ENCODE results near the gene TPCN1.

TPCN1 gene

DNA sequence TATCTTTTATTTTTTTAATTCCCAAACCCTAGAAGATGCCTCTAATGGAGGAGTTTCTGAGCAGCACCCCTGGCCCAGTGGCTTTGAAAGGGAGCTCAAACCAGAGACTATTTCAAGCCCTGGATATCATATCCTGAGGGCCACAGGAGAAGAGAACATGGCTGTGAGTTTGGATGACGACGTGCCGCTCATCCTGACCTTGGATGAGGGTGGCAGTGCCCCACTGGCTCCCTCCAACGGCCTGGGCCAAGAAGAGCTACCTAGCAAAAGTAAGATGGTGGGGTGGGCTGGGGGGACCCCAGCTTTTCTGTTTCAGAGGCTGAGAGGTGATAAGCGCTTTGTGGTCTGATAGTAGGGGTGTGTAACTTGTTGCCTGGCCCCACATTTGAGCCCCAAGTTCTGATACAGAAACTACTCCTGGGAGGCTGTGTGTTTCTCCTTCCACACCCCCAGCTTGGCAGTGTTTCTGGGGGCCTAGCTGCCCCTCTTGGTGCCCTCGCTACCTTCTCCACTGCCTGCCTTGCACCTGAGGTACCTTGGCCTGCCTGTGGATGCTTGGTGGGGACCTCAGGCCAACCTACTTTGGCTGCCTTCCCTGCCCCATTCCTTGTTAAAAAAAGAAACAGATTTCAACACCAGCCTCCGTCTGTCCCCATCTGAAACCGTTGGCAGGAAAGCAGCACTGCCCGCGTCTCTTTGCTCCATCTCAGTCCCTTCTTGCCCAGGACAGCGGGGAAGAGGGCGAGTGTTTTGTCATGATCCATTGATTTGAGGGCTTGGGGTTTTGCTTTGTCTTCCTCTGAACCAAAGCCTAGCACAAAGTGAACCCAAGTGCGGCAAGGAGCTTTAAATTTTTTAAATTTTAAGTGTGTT is 5.7 kb downstream of the TPCN1 start:
- DNase-seq, result no peak

DNA sequence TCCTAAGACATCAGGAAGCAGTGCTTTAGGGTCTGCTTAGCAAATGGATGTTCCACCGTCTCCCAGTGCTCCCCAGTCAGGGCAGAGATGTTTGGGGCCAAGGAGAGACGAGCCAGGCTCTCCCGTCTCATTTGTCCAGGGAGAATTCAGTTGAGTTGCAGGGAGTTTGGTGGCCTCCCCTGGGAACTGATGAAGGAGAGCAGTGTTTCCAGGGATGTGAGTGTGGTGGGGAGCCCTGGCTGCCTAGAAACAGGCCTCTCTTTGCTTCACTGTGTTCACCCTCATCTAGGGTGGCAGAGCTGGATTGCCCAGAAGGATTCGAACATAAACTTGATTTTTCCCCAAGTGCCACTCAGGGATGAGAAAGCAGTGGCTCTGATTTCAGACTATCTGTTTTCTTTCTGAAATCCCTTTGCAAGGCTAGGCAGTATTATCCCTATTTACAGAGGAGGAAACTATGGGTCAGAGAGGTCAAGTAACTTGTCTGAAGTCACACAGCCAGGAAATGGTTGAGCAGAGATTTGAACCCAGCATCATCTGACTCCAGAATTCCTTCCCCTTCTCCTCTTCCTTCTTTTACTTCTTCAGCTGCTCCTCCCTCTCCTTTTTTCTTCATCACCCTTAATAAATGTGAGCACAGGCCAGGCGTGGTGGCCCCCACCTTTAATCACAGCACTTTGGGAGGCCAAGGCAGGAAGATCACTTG is 6.6 kb downstream of the TPCN1 start:
- no peak for DNase-seq

DNA sequence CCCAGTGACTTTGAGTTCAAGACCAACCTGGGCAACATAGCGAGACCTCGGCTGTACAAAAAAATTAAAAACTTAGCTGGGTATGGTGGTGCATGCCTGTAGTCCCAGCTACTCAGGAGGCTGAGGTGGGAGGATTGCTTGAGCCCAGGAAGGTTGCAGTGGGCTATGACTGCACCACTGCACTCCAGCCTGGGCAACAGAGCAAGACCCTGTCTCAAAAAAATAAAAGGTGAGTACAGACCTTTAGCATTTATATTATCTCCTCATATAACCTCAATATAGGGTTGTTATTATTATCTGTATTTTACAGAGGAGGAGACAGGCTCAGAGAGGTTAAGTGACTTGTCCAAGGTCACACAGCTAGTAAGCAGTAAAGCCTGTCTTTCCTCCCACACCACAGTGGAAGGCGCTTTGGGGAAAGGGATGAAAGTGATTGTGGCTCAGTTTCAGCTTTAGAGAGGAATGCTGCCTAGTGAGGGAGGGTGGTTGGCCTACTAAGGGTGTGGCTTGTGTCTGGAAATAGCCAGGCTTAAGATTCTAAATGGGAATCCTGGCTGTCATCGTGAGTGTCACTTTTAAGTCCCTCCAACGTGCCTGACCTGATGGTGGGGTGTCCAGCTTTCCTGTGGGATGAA is 7.2 kb downstream of the TPCN1 start:
- no peak for DNase-seq

DNA sequence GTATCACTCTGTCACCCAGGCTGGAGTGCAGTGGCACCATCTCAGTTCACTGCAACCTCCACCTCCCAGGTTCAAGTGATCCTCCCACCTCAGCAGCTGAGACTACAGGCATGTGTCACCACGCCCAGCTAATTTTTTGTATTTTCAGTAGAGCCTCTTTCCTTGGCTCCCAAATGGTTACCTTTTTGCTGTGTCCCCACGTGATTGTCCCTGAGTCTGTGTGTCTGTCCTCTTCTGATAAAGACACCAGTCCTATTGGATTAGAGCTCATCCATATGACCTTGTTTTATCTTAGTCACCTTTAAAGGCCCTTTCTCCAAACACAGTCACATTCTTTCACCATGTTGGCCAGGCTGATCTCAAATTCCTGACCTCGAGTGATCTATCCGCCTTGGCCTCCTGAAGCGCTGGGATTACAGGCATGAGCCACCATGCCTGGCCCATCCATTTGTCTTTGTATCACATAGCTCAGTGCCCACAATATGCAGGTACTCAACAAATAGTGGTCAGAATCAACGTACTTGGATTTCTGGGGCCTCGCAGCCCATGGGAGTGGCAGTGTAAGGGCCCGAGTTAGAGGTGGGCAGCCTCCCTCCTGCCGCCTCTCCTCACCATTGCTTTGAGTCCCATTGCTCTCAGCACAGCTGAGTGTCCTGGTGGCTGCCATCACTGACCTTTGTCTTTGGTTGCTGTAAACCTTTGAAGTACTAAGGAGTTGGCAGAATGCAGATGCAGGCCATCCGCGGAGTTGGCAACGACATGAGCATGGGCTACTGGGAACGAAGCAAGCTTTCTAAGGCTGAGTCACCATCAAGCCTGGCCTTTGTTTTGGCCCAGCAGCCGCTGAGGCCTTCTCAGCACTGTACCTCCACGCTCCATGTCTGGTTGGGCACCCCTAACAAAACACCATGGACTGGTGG is 9.3 kb downstream of the TPCN1 start:
- DNase-seq, result no peak

DNA sequence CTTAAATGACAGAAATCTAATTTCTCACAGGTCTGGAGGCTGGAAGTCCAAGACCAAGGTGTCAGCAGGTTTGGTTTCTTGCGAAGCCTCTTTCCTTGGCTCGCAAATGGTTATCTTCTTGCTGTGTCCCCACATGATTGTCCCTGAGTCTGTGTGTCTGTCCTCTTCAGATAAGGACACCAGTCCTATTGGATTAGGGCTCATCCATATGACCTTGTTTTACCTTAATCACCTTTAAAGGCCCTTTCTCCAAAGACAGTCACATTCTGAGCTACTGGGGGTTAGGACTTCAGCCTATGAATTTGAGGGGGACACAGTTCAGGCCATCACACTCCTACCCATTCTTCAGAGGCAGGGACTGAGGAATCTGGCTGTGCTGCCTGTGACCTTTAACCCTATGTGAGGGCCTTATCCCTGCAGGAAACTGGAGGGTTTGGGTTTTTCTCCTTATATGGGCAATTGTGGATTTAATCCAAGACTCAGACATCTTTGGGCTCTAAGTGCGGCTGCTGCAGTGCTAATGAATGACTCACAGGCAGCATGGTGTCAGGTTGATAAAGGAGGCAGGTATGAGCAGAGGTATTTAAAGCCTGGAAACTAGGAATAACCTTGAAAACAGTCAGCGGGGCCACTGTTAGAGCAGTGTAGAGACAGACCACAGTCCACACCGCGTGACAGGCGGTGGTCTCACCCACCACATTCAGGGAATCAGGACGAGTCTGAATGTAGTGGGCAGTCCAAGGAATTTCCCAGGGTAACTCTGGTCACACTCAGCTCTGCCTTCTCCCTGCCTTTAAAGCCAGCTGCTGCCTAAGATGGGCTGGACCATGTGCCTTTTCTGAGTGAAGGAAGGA is 10.2 kb downstream of the TPCN1 start:
- no peak for DNase-seq

DNA sequence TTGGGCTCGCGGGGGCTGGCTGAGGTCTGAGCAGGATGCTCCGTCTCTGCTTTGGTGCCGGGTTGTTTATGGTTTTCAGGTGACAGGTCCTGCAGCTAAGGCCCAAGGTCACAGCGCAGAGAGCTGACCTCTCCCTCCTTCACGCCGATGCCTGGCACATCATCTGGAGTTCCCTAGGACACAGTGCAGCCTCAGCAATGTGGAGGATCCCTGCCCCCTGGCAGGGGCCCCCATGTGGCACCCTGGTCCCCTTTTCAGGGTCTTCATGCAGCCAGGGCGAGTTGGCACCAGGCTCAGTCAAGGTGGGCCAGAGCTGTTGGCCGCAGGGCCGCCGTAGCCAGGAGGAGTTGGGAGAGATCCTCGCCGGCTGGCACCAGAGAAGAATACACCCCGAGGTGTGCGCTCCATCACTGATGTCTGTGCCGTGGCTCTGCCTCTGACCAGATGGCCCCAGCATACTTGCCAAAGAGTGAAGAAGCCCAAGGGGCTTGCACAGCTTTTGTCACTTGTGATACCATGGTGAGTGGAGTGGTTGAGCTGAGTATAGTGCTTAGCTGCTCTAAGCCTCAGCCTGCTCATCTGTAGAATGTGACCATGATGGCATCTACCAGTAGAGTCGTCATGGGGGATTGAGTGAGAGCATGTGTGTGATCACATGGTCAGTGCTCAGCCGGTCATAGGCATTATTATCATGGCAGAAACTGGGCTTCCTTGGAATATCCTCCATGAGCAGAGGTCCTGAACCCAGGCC is 11.0 kb downstream of the TPCN1 start:
- no peak for DNase-seq

DNA sequence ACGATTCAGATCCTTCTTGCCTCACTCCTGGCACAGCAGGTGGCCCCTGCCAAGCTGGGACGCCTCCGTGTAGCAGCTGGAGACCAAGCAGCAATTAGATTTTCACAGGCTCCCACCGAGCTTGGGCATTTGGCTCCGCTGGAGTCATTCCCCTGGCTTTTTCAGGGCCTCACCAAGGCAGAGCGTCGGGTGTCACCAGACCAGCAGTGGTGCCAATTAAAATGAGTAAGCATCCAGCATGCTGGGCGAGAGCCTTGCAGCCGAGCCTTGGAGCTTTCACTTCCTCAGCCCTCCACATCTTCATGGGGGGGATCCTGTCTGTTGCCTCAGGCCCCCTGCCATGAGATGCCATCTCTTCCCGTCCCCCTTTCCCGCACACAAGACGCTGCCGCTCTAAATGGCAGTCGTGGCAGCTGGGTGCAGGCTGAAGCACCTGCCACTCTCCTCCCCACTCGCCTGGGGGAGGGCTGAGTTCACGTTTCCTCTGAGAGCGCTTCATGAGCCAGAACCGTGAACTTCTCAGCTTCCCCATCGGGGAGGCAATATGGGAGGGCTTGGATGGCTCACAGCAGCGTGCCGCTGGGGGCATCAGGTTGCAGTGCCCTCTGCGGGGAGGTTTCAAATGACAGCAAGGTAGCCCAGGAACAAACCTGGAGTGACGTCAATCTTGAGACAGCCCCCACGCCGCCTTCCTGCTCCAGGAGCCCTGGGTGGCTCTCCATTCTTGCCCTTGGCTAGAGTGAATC is 11.7 kb downstream of the TPCN1 start:
- peak; percentile 58 for DNase-seq

DNA sequence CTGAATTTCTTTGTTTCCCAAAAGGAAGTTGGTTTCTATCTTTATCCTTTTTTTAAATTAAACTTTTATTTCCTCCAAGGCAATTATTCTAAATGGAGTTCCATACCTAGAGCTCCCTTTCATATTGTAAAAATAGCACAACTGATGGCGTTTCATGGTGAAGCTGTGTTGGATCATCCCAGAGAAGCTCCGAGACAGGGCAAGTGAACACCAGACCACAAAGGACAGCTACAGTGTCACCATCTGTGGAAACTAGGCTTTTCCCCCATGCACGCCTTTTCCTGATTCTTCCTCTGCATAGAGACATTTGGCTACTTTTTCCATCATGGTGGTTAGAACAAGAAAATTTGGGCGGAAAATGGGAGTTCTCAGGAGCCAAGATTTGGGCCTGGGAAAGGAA is 12.7 kb downstream of the TPCN1 start:
- DNase-seq, result no peak

DNA sequence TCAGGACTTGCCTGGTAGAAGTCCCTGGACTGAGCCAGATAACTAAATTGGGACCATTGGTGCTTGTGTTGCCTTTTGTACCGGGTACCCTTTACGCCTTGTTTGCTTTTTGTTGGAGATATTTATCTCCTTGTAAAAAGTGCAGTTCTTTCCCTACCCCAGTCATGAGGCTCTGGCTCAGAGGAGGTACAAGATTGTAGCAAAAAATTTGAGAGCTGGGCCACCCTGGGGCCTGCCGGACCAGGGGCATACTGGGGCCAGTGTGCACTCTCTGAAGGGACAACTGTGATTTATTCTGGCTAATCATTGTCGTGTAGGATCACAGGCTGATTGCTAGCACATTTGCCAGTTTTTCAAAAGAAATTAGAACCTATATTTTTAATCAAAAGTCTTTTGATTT is 13.2 kb downstream of the TPCN1 start:
- no peak for DNase-seq

DNA sequence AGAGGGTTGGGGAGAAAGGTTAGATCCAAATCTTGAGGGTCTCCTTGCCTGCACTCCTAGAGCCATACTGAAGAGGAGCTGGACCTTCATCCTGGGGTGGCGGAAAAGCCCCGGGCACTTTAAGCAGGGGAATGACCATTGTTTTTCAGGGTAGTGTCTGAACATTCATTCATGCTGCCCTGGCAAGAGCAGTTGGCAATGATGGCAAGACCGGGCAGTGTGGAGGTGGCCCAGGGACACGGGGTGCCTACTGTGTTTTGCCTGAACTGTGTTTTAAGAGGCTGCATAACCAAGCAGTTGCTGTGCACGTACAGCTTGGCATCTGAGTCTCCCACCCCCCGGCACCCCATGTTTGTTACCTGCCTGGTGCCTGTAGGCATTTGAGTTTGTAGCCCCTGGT is 14.7 kb downstream of the TPCN1 start:
- DNase-seq, result no peak

DNA sequence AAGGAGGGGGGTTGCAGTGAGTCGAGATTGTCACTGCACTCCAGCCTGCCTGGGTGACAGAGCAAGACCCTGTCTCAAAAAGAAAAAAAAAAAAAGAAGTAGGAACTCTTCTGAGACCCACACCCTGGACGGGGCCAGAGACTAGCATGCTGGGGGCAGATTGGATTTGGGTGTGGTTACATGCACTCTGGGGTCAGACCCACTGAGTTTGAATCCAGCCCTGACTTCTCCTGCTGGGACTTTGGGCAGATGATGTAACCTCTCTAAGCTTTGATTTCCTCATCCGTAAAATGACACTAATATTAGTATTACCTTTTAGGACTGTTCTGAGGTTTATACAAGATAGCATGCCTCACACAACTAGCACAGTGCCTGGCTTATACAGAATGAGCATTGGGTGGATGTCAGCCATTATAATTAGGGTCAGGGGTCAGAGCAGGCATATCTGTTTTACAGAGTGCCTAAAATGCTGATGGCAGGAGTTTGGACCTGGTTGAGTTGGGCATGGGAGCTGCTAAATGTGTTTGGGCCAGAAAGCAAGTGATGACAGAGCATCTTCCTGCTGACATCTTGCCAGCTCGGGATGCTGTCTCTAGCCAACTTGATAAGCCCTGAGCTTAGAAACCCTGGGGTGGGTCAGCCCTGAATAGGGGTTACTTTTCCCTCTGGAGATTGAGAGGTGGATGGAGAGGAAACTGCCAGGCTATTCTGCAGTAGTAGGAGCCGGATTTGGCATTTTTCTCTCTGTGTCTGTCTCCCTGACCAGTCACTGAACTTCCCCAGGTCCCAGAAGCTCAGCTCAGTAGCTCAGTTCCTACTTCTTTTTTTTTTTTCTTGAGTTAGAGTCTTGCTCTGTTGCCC is 15.5 kb downstream of the TPCN1 start:
- DNase-seq, result no peak

DNA sequence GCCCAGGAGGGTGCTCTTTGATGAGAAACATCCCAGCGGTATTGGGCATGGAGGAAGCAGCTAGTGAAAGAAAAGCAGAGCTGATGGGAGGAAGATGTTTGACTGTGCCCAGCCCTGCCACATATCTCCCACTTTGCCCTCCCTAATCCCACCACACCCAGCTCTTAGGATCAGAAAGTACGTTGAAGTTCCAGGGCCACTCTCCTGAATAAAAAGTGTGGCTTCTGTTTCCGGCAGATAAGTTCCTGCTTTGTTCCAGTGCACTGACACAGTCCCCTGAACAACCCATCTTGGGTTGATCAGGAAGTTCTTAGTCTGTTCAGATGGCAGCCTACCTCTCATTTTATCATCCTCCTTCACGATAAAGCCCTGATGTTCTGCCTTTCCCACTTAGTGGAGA is 16.5 kb downstream of the TPCN1 start:
- no peak for DNase-seq

DNA sequence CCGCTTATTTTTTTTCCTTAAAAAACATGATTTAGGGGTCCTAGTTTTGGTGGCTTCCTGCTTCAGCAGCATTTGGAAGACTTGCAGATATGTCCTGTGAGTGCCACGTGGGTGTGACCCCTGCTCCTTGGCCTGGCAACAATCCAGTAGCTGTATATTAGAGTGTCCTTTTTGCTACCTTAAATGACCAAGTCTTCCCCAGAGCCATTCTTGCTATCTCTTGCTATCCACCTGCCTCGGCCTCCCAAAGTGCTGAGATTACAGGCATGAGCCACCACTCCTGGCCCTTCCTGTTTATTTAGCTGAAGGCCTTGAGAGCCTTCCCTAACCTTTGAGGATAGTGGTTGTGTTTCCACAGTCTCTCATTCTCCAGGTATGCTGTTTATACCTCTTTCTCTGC is 17.0 kb downstream of the TPCN1 start:
- DNase-seq, result no peak

DNA sequence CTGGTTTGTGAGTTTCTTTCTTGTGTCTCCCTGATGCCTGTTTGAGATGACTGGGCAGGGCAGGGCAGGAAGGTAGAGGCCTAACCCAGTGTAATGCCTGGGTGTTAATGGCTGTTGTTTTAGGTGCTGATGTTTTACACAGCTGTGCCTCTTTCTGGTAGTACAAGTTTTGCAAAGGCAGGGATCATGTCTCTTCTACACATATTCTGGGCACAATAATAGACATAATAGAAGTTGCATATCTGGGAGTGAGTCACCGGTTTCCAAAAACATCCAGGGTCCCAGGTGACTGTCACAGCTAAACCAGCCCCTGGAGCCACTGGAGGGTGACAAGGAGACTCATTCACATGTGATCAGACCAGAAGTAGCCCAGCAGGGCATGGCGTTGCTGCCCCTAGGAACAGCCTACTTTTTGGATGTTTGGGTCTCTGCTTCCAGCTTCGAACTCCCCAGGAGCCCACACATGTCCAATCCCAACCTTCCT is 18.1 kb downstream of the TPCN1 start:
- no peak for DNase-seq

DNA sequence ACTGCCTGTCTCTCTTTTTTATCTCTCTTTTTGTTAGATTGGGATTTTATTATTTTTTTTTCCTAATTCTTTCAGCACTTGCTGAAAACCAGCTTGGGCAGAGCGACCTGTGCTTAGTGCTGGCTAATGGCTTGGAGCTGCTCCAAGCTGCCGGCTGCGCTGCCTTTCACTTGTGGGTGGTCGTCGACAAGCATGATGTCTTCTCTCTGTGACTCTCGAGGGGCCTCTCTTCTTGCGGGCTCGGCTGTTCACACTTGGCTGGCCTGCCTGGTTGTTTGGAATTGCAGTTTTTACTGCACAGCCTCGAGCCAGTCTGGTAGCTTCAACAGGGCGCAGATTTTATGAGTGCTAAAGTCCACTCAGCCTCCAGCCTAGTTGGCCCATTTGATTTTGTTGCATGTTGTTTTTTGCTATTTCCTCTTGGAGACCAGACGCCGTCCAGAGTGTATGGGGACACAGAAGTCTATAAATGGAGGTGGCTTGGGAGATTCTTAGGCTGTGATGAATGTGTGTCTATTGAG is 18.6 kb downstream of the TPCN1 start:
- no peak for DNase-seq

DNA sequence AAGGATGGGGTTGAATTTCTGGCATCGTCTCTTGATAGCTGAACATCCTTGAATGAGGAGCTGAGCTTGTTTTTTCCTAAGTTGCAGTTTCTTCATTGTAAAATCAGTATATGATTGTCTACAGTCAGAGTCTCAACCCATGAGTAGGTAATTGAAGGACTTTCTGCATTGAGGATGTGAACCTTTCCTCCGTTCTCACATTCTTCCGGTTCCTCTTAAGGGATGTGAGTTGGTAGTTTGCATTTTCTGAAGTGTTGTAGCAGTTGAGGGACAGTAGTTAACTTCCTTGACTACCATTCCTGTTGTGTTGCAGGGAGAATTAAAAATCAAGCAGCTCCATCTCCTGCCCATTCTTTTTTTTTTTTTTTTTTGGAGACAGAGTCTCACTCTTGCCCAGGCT is 19.1 kb downstream of the TPCN1 start:
- DNase-seq, result no peak

DNA sequence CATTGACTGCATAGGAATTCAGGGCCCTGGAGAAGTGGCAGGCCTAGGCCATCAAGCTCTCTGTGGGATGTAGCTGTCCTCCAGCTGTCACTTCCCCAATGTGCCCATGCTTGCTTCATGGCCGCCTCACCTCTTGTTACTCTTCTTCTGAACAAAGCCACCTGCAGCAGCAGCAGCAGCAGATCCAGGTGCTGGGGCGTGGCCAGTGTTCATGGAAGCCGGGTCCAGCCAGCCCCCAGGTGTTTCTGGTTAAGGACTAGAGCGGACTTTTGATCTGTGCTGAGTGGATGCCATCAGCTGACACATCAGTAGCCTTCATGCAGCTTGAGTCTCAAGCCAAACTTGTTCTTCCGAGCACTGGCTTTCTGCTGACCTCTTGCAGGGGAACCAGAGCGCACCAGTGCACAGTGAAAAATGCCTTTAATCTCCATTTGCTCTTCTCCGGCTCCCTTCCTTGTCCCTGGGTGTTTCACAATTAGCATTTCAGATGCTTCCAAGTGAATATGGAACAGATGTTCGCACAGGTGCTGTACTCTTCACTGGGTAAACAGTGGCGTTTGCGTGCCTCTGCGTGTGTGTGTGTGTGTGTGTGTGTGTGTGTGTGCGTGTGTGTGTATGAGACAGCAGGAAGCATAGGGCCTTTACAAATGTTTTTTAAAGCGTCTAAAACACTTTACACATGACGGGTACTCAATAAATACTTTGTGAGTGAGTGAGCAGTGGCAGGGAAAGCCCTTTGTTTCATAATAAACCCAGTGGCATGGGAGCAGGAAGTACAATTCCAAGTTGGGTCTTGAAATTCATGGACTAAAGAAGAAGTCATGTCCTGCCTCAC is 20.1 kb downstream of the TPCN1 start:
- DNase-seq, result no peak

DNA sequence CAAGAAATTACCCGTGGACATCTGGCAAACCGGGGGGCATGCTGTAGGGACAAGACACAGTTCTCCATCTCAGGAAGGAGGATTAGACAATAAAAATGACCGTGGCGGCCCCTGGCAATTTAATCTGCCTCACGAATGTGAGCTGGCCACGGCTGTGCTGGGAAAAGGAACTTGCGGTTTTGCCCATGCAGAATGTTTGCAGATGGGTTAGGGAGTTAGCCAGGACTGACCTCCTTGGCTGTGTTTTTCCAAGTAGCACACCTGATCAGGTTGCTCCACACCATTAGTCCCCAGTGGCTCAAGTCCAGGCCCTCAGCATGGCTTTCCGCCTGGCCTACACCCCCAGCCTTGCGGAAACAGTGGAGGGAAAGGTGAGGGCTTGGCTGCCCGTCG is 20.8 kb downstream of the TPCN1 start:
- no peak for DNase-seq
